GM13976 (cell line): ENCODE data around the gene LARP1.

ENCODE experiments used
- DNase-seq: peaks from one replicate; pipeline ENCODE4 v3.0.0; 2012; ENCODE audit warnings: low spot score
- in situ Hi-C: fragments of 300-500 bp; cut with MboI; formaldehyde crosslinking; loops from one replicate; pipeline ENCODE4 v1.12.0; 2022; ENCODE audit warnings: low sequenced_read_pairs, mixed read lengths, inconsistent platforms; ENCODE audit not compliant: unreplicated experiment
- TF ChIP-seq, protein P1 (sequence below): IDR thresholded peaks from 2 replicates; pipeline ENCODE4 v1.5.1; 2012; ENCODE audit warnings: borderline replicate concordance, mild to moderate bottlenecking; ENCODE audit not compliant: insufficient read depth; ENCODE audit errors: extremely low read depth, missing control alignments, control extremely low read depth

LARP1 gene

DNA sequence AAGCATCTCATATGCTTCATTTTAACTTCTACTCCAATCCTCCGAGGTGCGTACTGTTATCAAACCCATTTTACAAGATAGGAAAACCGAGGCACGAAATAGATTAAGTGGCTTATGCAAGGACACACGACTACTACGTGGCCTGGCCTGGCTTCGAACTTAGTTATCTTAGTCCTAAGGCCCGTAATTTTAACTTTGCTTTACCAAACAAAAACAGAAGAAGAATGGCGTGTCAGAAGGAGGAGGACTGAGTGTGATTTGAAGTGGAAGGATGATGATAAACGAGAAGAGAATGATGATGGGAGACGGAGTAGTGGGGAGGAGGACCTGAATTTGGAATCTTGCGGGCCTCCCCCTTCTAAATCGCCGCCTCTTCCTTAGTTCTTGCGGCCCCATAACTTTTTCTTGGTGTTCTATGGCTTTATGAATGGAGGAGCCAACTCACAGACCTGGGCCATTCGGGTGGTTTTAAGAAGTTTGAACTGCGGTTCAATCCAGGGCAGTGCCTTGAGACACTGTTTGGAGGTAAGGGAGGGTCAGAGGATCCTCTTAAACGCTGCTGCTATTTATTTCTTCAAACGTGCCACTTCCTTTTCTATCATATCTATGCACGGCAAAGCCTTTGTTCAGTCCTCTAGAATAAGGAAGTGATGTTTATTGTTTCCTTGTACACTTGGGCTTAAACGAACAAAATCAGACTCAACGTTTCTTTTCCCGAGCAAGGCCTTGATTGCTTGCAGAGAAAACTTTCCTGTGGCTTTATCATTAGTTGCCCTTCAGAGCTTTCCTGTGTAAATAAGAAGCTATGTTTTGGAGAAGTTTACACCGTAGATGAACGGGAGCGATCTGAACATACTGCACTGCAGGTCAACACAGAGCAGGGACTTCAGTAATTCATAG, 104.0 kb downstream of the LARP1 start:
- in situ Hi-C loops, result no loop called here
- no peak for DNase-seq
- TF ChIP-seq, protein P1, sequence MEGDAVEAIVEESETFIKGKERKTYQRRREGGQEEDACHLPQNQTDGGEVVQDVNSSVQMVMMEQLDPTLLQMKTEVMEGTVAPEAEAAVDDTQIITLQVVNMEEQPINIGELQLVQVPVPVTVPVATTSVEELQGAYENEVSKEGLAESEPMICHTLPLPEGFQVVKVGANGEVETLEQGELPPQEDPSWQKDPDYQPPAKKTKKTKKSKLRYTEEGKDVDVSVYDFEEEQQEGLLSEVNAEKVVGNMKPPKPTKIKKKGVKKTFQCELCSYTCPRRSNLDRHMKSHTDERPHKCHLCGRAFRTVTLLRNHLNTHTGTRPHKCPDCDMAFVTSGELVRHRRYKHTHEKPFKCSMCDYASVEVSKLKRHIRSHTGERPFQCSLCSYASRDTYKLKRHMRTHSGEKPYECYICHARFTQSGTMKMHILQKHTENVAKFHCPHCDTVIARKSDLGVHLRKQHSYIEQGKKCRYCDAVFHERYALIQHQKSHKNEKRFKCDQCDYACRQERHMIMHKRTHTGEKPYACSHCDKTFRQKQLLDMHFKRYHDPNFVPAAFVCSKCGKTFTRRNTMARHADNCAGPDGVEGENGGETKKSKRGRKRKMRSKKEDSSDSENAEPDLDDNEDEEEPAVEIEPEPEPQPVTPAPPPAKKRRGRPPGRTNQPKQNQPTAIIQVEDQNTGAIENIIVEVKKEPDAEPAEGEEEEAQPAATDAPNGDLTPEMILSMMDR, result no peak

DNA sequence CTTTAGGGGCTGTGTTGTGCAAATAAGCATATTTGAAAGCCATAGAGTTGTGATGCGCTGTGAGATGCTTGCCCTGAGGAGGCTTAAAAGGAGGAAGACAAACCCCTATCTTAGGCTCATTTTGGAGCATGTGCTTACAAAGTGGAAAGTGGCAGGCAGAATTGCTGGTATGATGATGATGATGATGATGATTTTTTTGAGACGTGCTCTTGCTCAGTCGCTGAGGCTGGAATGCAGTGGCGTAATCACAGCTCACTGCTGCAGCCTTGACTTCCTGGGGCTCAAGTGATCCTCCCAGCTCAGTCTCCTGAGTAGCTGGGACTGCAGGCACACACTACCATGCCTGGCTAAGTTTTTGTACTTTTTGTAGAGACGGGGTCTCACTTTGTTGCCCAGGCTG, 104.9 kb downstream of the LARP1 start:
- TF ChIP-seq, protein P1, result no peak
- in situ Hi-C loops, result no loop called here
- no peak for DNase-seq

DNA sequence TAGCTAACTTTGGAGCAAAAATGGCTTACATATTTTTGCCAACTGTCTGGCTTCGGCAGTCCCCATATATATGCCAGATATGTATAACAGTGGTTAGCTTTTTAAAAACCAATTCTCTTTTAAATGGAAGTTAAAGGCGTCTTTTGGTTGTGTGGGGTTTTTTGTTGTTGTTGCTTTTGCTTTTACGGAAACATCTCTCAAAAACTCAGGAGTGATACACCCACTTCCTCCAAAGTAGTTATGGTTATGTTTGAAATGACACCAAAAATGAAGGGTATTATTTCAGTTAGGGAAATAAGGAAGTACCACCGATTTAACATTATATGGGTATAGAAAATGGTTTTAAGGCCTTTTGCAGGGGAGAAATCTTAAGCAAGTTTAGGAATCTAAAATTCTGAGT, 105.6 kb downstream of the LARP1 start:
- in situ Hi-C loops, result no loop called here
- TF ChIP-seq, protein P1, result no peak
- no peak for DNase-seq

DNA sequence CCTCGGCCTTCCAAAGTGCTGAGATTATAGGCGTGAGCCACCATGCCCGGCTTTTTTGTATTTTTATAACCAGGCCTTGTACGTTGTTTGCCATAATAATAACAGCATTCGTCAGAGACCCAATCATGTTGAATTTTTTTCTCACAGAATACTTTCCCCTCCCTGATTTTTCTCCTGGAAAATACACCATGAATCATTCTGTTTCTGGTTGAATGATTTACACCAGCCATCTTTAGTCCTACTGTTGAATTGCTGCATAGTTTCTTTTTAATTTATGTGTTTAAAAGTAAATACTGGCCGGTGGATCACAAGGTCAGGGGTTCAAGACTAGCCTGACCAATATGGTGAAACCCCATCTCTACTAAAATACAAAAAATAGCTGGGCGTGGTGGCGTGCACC, 106.8 kb downstream of the LARP1 start:
- no peak for DNase-seq
- TF ChIP-seq, protein P1, result no peak
- in situ Hi-C loops, result no loop called here

DNA sequence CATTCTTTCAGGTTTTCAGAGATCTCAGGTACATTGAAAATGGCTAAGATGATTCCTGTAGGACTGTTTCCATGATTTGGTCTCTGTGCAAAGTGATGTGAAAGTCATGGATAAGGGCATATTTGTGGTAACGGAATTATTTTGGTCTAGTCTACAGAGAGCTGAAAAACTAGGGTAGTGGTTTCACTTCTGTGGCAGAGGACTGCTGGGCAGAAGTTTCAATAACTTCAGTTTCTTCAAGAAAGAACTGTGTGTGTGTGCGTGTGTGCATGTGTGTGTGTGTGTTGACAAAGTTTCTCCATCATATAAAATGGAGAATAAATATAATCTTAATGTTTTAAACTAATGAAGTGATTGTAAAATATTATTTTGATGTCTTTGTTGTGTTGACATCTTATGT, 107.6 kb downstream of the LARP1 start:
- in situ Hi-C loops, result no loop called here
- DNase-seq, result no peak
- TF ChIP-seq, protein P1, result no peak

DNA sequence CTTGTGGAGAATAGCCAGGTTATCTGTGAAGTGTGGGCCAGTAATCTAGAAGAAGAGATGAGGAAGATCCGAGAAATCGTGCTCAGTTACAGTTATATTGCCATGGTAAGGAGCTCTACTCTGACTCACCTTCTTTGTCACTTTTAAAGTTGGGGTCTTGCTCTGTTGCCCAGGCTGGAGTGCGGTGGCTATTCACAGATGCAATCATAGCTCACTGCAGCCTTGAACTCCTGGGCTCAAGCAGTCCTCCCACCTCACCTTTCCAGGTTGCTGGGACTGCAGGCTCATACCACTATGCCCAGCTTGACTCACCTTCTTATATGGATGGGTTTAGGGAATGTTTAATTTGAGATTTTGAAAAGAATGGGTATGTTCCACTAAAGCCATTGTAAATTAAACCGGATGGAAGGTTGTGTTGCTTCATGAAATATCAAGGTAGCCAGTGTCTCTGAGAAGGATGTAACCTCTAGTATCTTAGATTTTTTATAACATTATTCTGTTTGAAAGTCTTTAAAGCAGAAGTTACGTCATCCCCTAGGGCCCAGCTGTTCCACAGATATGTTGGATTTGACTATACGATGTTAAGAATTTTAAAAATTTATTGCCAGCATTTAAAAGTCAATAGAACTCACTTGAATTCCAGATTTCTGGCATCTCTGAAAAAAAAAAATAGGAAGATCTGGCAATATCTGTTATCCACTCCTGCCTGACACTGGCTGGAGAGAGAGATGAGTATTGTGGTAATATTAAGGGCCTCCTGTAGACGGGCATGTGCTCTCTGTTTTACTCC, 108.3 kb downstream of the LARP1 start:
- in situ Hi-C loops, result no loop called here
- TF ChIP-seq, protein P1, result no peak
- DNase-seq, result no peak
